Skeletal muscle satellite cell (primary cell): ENCODE measurements around the gene KRTAP5-1.
"Not testable (repeated sequence)": the region's sequence is repeated elsewhere in the genome, so short reads cannot be mapped to it uniquely, and the experiment has no call there.

Source experiments
- H3K27me3 ChIP-seq: 2 replicates; pipeline ENCODE4 v1.7.0; 2013; ENCODE audit warnings: low read length; ENCODE audit not compliant: control insufficient read depth, insufficient read depth
- H3K36me3 ChIP-seq: 2 replicates; pipeline ENCODE4 v1.7.0; 2013; ENCODE audit warnings: mild to moderate bottlenecking, control low read depth, low read length; ENCODE audit not compliant: insufficient read depth
- H3K4me1 ChIP-seq: 2 replicates; pipeline ENCODE4 v1.7.0; 2013; ENCODE audit warnings: low read length; ENCODE audit not compliant: control insufficient read depth, insufficient read depth
- H3K4me2 ChIP-seq: 2 replicates; pipeline ENCODE4 v1.7.0; 2013; ENCODE audit warnings: mild to moderate bottlenecking, low read length
- H3K4me3 ChIP-seq: 2 replicates; pipeline ENCODE4 v1.7.0; 2013; ENCODE audit warnings: low read length
- H3K9ac ChIP-seq: 2 replicates; pipeline ENCODE4 v1.7.0; 2013; ENCODE audit warnings: mild to moderate bottlenecking, low read depth, low read length, moderate library complexity
- H3K9me3 ChIP-seq: replicated peaks from 2 replicates; pipeline ENCODE4 v1.7.0; 2013; ENCODE audit warnings: mild to moderate bottlenecking, control low read depth, low read length

Gene KRTAP5-1

GRCh38 chr11:1581976-1582375 lies 3.1 kb downstream of the KRTAP5-1 start:
- Histone ChIP-seq H3K4me3 (no peak overlapping the region), H3K9me3 (no peaks in the 10 kb centered on the region), H3K4me2 (no peak overlapping the region), H3K36me3 (no peaks in the 10 kb centered on the region), H3K4me1 (no peaks in the 10 kb centered on the region), H3K27me3 (peaks cover 26% of the 10 kb centered on the region), H3K9ac (no peak overlapping the region)

GRCh38 chr11:1576825-1577224 lies 8.3 kb downstream of the KRTAP5-1 start:
- Histone ChIP-seq H3K9me3 (no peaks in the 10 kb centered on the region), H3K4me3 (no peak overlapping the region), H3K9ac (no peak overlapping the region), H3K4me1 (no peaks in the 10 kb centered on the region), H3K36me3 (no peaks in the 10 kb centered on the region), H3K4me2 (no peak overlapping the region), H3K27me3 (peaks cover 19% of the 10 kb centered on the region)

GRCh38 chr11:1575756-1576155 lies 9.3 kb downstream of the KRTAP5-1 start:
- not testable (repeated sequence) for H3K4me1 ChIP-seq, H3K9me3 ChIP-seq, H3K36me3 ChIP-seq, H3K4me2 ChIP-seq, H3K4me3 ChIP-seq, H3K9ac ChIP-seq
- peaks cover 25% of the 10 kb centered on the region for H3K27me3 ChIP-seq

GRCh38 chr11:1574933-1575242 lies 10.2 kb downstream of the KRTAP5-1 start:
- H3K27me3 ChIP-seq = peaks cover 28% of the 10 kb centered on the region
- H3K4me3 ChIP-seq = no peak overlapping the region
- no peak overlapping the region for H3K9ac ChIP-seq

GRCh38 chr11:1574238-1574932 lies 10.7 kb downstream of the KRTAP5-1 start:
- no peaks in the 10 kb centered on the region for H3K9me3 ChIP-seq
- peak overlapping the region; percentile 25 for H3K4me2 ChIP-seq
- peaks cover 32% of the 10 kb centered on the region for H3K27me3 ChIP-seq
- H3K4me3 ChIP-seq = no peak overlapping the region
- no peaks in the 10 kb centered on the region for H3K4me1 ChIP-seq
- H3K36me3 ChIP-seq = no peaks in the 10 kb centered on the region
- H3K9ac ChIP-seq = no peak overlapping the region

More at GRCh38 chr11:1574933-1575242, 10.2 kb downstream of the KRTAP5-1 start:
- no peaks in the 10 kb centered on the region for H3K36me3 ChIP-seq
- H3K9me3 ChIP-seq = no peaks in the 10 kb centered on the region
- H3K4me2 ChIP-seq = no peak overlapping the region
- no peaks in the 10 kb centered on the region for H3K4me1 ChIP-seq

- peaks cover 32% of the 10 kb centered on the region for H3K27me3 ChIP-seq
- no peaks in the 10 kb centered on the region for H3K4me1 ChIP-seq
Measured at GRCh38 chr11:1573903-1574237, 11.2 kb downstream of the KRTAP5-1 start.

GRCh38 chr11:1573077-1573902 lies 11.8 kb downstream of the KRTAP5-1 start:
- H3K4me1 ChIP-seq = no peaks in the 10 kb centered on the region
- H3K9ac ChIP-seq = no peak overlapping the region
- no peaks in the 10 kb centered on the region for H3K36me3 ChIP-seq
- H3K9me3 ChIP-seq = no peaks in the 10 kb centered on the region
- no peak overlapping the region for H3K4me3 ChIP-seq
- peaks cover 32% of the 10 kb centered on the region for H3K27me3 ChIP-seq
- no peak overlapping the region for H3K4me2 ChIP-seq

More at GRCh38 chr11:1573903-1574237, 11.2 kb downstream of the KRTAP5-1 start:
- Histone ChIP-seq H3K9me3 (no peaks in the 10 kb centered on the region), H3K4me3 (no peak overlapping the region), H3K36me3 (no peaks in the 10 kb centered on the region), H3K4me2 (no peak overlapping the region), H3K9ac (no peak overlapping the region)

- peak within 1 kb of the TSS; percentile 56 for H3K4me3 ChIP-seq
Measured at GRCh38 chr11:1572197-1573076, 12.6 kb downstream of the KRTAP5-1 start, which contains the start of gene DUSP8. Gene DUSP8, minus strand, starts transcription at chr11:1572271. Its CDS starts 6,445 bp downstream, at chr11:1565826.

GRCh38 chr11:1571760-1572196 lies 13.3 kb downstream of the KRTAP5-1 start:
- H3K27me3 ChIP-seq = peaks cover 27% of the 10 kb centered on the region
- H3K4me1 ChIP-seq = no peaks in the 10 kb centered on the region

More at GRCh38 chr11:1572197-1573076, 12.6 kb downstream of the KRTAP5-1 start, which contains the start of gene DUSP8:
- Histone ChIP-seq H3K9me3 (no peaks in the 10 kb centered on the region), H3K27me3 (peaks cover 27% of the 10 kb centered on the region), H3K4me2 (peak within 1 kb of the TSS; percentile 52), H3K4me1 (no peaks in the 10 kb centered on the region), H3K9ac (no peak within 1 kb of the TSS), H3K36me3 (no peaks in the 10 kb centered on the region)

GRCh38 chr11:1570896-1571759 lies 14.0 kb downstream of the KRTAP5-1 start:
- Histone ChIP-seq H3K36me3 (no peaks in the 10 kb centered on the region), H3K9ac (no peak overlapping the region), H3K9me3 (no peaks in the 10 kb centered on the region), H3K4me2 (no peak overlapping the region), H3K27me3 (peaks cover 27% of the 10 kb centered on the region), H3K4me3 (no peak overlapping the region), H3K4me1 (no peaks in the 10 kb centered on the region)

More at GRCh38 chr11:1571760-1572196, 13.3 kb downstream of the KRTAP5-1 start:
- no peak overlapping the region for H3K4me3 ChIP-seq
- H3K36me3 ChIP-seq = no peaks in the 10 kb centered on the region
- H3K4me2 ChIP-seq = no peak overlapping the region
- H3K9ac ChIP-seq = no peak overlapping the region
- H3K9me3 ChIP-seq = no peaks in the 10 kb centered on the region
